Adipose tissue (tissue), 3 donors: ENCODE results near the gene ATP6V0B. TPM values are rescaled to one million over a fixed set of nuclear protein-coding genes. Genes with fewer than 3 reads are reported as not detected.

Source experiments
- H3K27ac ChIP-seq: one replicate; pipeline ENCODE4 v1.5.1; 2013; ENCODE audit warnings: low read depth, low read length
- WGBS, 3 donors: extraction: QIAGEN DNeasy Blood & Tissue Kit; methylation state at CpG; one replicate each; pipeline ENCODE4 v1.1.7; 2013; 5-methylcytosine and 5-hydroxymethylcytosine counted together
- polyA plus RNA-seq, 3 donors: library from polyadenylated mRNA; stranded (reverse); fragments of 200-250 nt; gene quantifications; one replicate each; pipeline ENCODE4 v1.2.3, GENCODE V29; 2013
- donor health status: healthy with polysubstance abuse.
- donor health status: Bipolar disorder and iron deficiency.
- donor health status: healthy.

Gene ATP6V0B
- polyA plus RNA-seq, 3 donors: 88.1 to 140 (median 123) TPM

- WGBS, 3 donors: 95 to 96% (median 96%) methylated on average over 9 of the region's 9 CpGs
Observed at GRCh38 chr1:43993206-43993914, 18.6 kb downstream of the ATP6V0B start.

GRCh38 chr1:43994071-43994470, 19.3 kb downstream of the ATP6V0B start:
- 80 to 94% (median 90%) methylated on average over 7 of the region's 7 CpGs for WGBS, 3 donors
- no peak overlapping the region for H3K27ac ChIP-seq

More at GRCh38 chr1:43993206-43993914, 18.6 kb downstream of the ATP6V0B start:
- no peak overlapping the region for H3K27ac ChIP-seq

- 73 to 79% (median 78%) methylated on average over 15 of the region's 15 CpGs for WGBS, 3 donors
Observed at GRCh38 chr1:43994794-43995790, 20.3 kb downstream of the ATP6V0B start.

GRCh38 chr1:43995984-43996732, 21.4 kb downstream of the ATP6V0B start:
- WGBS, 3 donors: 73 to 83% (median 81%) methylated on average over 21 of the region's 21 CpGs
- no peak overlapping the region for H3K27ac ChIP-seq

More at GRCh38 chr1:43994794-43995790, 20.3 kb downstream of the ATP6V0B start:
- no peak overlapping the region for H3K27ac ChIP-seq

- WGBS, 3 donors: 76 to 79% (median 78%) methylated on average over 6 of the region's 6 CpGs
Observed at GRCh38 chr1:43996733-43997115, 22.0 kb downstream of the ATP6V0B start.

GRCh38 chr1:43997295-43997999, 22.7 kb downstream of the ATP6V0B start:
- no peak overlapping the region for H3K27ac ChIP-seq
- WGBS, 3 donors: 69 to 88% (median 82%) methylated on average over 22 of the region's 22 CpGs

More at GRCh38 chr1:43996733-43997115, 22.0 kb downstream of the ATP6V0B start:
- H3K27ac ChIP-seq: no peak overlapping the region

GRCh38 chr1:43998000-43998378, 23.2 kb downstream of the ATP6V0B start:
- 81 to 93% (median 90%) methylated on average over 11 of the region's 11 CpGs for WGBS, 3 donors
- no peak overlapping the region for H3K27ac ChIP-seq

GRCh38 chr1:43999455-43999854, 24.7 kb downstream of the ATP6V0B start:
- H3K27ac ChIP-seq: no peak overlapping the region
- WGBS, 3 donors: 72 to 84% (median 78%) methylated on average over 8 of the region's 8 CpGs

- WGBS, 3 donors: 78 to 84% (median 83%) methylated on average over 8 of the region's 8 CpGs
- H3K27ac ChIP-seq: no peak overlapping the region
Observed at GRCh38 chr1:44000122-44000665, 25.4 kb downstream of the ATP6V0B start.

GRCh38 chr1:44002165-44002564, 27.4 kb downstream of the ATP6V0B start:
- 79 to 85% (median 83%) methylated on average over 8 of the region's 8 CpGs for WGBS, 3 donors
- H3K27ac ChIP-seq: no peak overlapping the region

GRCh38 chr1:44002606-44003157, 27.9 kb downstream of the ATP6V0B start:
- 80 to 91% (median 84%) methylated on average over 14 of the region's 14 CpGs for WGBS, 3 donors

GRCh38 chr1:44008259-44008658, 33.5 kb downstream of the ATP6V0B start:
- 90 to 94% (median 91%) methylated on average over 12 of the region's 12 CpGs for WGBS, 3 donors
- H3K27ac ChIP-seq: no peak overlapping the region

More at GRCh38 chr1:44002606-44003157, 27.9 kb downstream of the ATP6V0B start:
- H3K27ac ChIP-seq: no peak overlapping the region

GRCh38 chr1:44010935-44011471, 36.2 kb downstream of the ATP6V0B start:
- H3K27ac ChIP-seq: no peak overlapping the region
- 76 to 89% (median 77%) methylated on average over 10 to 11 of the region's 11 CpGs for WGBS, 3 donors

GRCh38 chr1:44012404-44012803, 37.6 kb downstream of the ATP6V0B start:
- 48 to 74% (median 67%) methylated on average over 2 of the region's 2 CpGs for WGBS, 3 donors

GRCh38 chr1:44012941-44013609, 38.3 kb downstream of the ATP6V0B start:
- 56 to 72% (median 62%) methylated on average over 13 of the region's 13 CpGs for WGBS, 3 donors
- no peak overlapping the region for H3K27ac ChIP-seq

More at GRCh38 chr1:44012404-44012803, 37.6 kb downstream of the ATP6V0B start:
- H3K27ac ChIP-seq: no peak overlapping the region

GRCh38 chr1:44013949-44014348, 39.2 kb downstream of the ATP6V0B start:
- WGBS, 3 donors: 77 to 93% (median 80%) methylated on average over 5 of the region's 5 CpGs
- no peak overlapping the region for H3K27ac ChIP-seq
